BE2C (cell line): ENCODE results near the gene KIF7.

Source experiments
- DNase-seq: peaks from one replicate; pipeline ENCODE4 v3.0.0-alpha.2; 2020
- H3K27me3 ChIP-seq: fragments of 250-450 bp; sonication (Bioruptor Pico); 2 replicates; pipeline ENCODE4 v1.5.1; 2020; ENCODE audit warnings: mild to moderate bottlenecking
- H3K36me3 ChIP-seq: fragments of 250-450 bp; sonication (Bioruptor Pico); 2 replicates; pipeline ENCODE4 v1.5.1; 2020; ENCODE audit warnings: mild to moderate bottlenecking
- H3K4me1 ChIP-seq: fragments of 250-450 bp; sonication (Bioruptor Pico); 2 replicates; pipeline ENCODE4 v1.5.1; 2020
- H3K4me3 ChIP-seq: 2 replicates; pipeline ENCODE4 v1.5.1; 2011; ENCODE audit warnings: low read depth, low read length
- H3K9me3 ChIP-seq: fragments of 250-450 bp; sonication (Bioruptor Pico); 2 replicates; pipeline ENCODE4 v1.5.1; 2020
- CTCF ChIP-seq: IDR thresholded peaks from 2 replicates; pipeline ENCODE4 v1.5.1; 2012; ENCODE audit warnings: mild to moderate bottlenecking, low read depth, low read length

KIF7 gene

GRCh38 chr15:89646416-89647141, 8.7 kb downstream of the KIF7 start:
- Histone ChIP-seq H3K27me3 (no peaks in the 10 kb centered on the region), H3K4me3 (no peak overlapping the region), H3K9me3 (no peaks in the 10 kb centered on the region), H3K4me1 (no peaks in the 10 kb centered on the region), H3K36me3 (peaks cover 18% of the 10 kb centered on the region)
- no peak for DNase-seq
- TF ChIP-seq CTCF, result no peak

- Histone ChIP-seq H3K27me3 (no peaks in the 10 kb centered on the region), H3K36me3 (peaks cover 18% of the 10 kb centered on the region), H3K4me3 (no peak overlapping the region), H3K9me3 (no peaks in the 10 kb centered on the region), H3K4me1 (no peaks in the 10 kb centered on the region)
- DNase-seq, result no peak
- TF ChIP-seq CTCF, result no peak
These were observed 9.6 kb downstream of the KIF7 start for GRCh38 chr15:89645680-89646079.

- Histone ChIP-seq H3K27me3 (no peaks in the 10 kb centered on the region), H3K4me1 (no peaks in the 10 kb centered on the region), H3K36me3 (peaks cover 9% of the 10 kb centered on the region), H3K9me3 (no peaks in the 10 kb centered on the region), H3K4me3 (no peak overlapping the region)
- DNase-seq, result no peak
- no peak for TF ChIP-seq CTCF
These were observed 13.2 kb downstream of the KIF7 start for GRCh38 chr15:89642106-89642505.

GRCh38 chr15:89641053-89641452, 14.2 kb downstream of the KIF7 start:
- Histone ChIP-seq H3K9me3 (no peaks in the 10 kb centered on the region), H3K36me3 (peaks cover 5% of the 10 kb centered on the region), H3K4me3 (no peak overlapping the region), H3K27me3 (no peaks in the 10 kb centered on the region), H3K4me1 (no peaks in the 10 kb centered on the region)
- TF ChIP-seq CTCF, result no peak
- no peak for DNase-seq

GRCh38 chr15:89640245-89640644, 15.0 kb downstream of the KIF7 start:
- Histone ChIP-seq H3K36me3 (peaks cover 5% of the 10 kb centered on the region), H3K4me3 (no peak overlapping the region), H3K9me3 (no peaks in the 10 kb centered on the region), H3K4me1 (no peaks in the 10 kb centered on the region), H3K27me3 (no peaks in the 10 kb centered on the region)
- no peak for DNase-seq
- TF ChIP-seq CTCF, result no peak

- TF ChIP-seq CTCF, result no peak
- peaks cover 51% of the 10 kb centered on the region for H3K36me3 ChIP-seq
These were observed 21.7 kb downstream of the KIF7 start for GRCh38 chr15:89633585-89633984.

More at GRCh38 chr15:89633585-89633984, 21.7 kb downstream of the KIF7 start:
- Histone ChIP-seq H3K4me1 (no peaks in the 10 kb centered on the region), H3K4me3 (no peak overlapping the region), H3K27me3 (no peaks in the 10 kb centered on the region), H3K9me3 (no peaks in the 10 kb centered on the region; the same call in 1 of the 2 replicates)
- DNase-seq, result no peak
